Thyroid gland (tissue), 4 donors: ENCODE measurements around the gene BPIFB4. TPM values are rescaled to one million over a fixed set of nuclear protein-coding genes. Genes with fewer than 3 reads are reported as not detected.
"Not testable (repeated sequence)": the region's sequence is repeated elsewhere in the genome, so short reads cannot be mapped to it uniquely, and the experiment has no call there.

Experiments used
- DNase-seq, 2 donors: peaks; one replicate each; pipeline ENCODE4 v3.0.0-alpha.2; 2019
- H3K27ac ChIP-seq, 3 donors: fragments of 200-600 bp; sonication (generic); 1 replicate in 2 of 3; 2 replicates in 1 of 3; pipeline ENCODE4 v1.5.1; 2016 to 2019; ENCODE audit warnings: mild to moderate bottlenecking in 1 of 3, moderate library complexity in 1 of 3
- H3K27me3 ChIP-seq: fragments of 200-600 bp; sonication (generic); one replicate; pipeline ENCODE4 v1.5.1; 2019
- H3K36me3 ChIP-seq, 2 donors: fragments of 200-600 bp; sonication (generic); one replicate each; pipeline ENCODE4 v1.5.1; 2016 to 2019
- H3K4me1 ChIP-seq, 2 donors: fragments of 200-600 bp; sonication (generic); one replicate each; pipeline ENCODE4 v1.5.1; 2017 to 2019
- H3K4me3 ChIP-seq, 3 donors: fragments of 200-600 bp; sonication (generic); replicated peaks in 1 of 3; 1 replicate in 2 of 3; 2 replicates in 1 of 3; pipeline ENCODE4 v1.5.1; 2016; ENCODE audit warnings: mild to moderate bottlenecking in 1 of 3
- H3K9me3 ChIP-seq: fragments of 200-600 bp; sonication (generic); one replicate; pipeline ENCODE4 v1.5.1; 2017
- CTCF ChIP-seq, 6 experiments: fragments of 200-600 bp in 3 of 6; fragments of 450-650 bp in 3 of 6; sonication (generic) in 3 of 6; IDR thresholded peaks; one replicate each; pipeline ENCODE4 v1.5.1; 2016 to 2019; ENCODE audit warnings: antibody characterized with exemption in 6 of 6, mild to moderate bottlenecking in 2 of 6, inconsistent platforms in 1 of 6, moderate library complexity in 1 of 6
- POLR2A ChIP-seq, 2 donors: fragments of 450-650 bp; IDR thresholded peaks; one replicate each; pipeline ENCODE4 v1.6.1; 2017; ENCODE audit warnings: antibody characterized with exemption in 2 of 2, mild to moderate bottlenecking in 2 of 2, moderate library complexity in 1 of 2
- WGBS, 2 donors: methylation state at CpG; one replicate each; pipeline ENCODE4 v1.1.5; 2017; 5-methylcytosine and 5-hydroxymethylcytosine counted together
- intact Hi-C: fragments of 100-400 bp; cut with DNase I; formaldehyde crosslinking; loops from one replicate; pipeline ENCODE4 v1.15.1; 2023
- total RNA-seq, 4 donors: library from RNA; depleted of rRNA; stranded (reverse); fragments of >200 nt; gene quantifications; one replicate each; pipeline ENCODE4 v1.2.3, GENCODE V29; 2016

BPIFB4 gene
- total RNA-seq, 4 donors from 2014 or later = not detected

GRCh38 chr20:33092361-33092760 is 12.9 kb downstream of the BPIFB4 start:
- Histone ChIP-seq H3K4me3 (no peak overlapping the region), H3K4me1 (no peaks in the 10 kb centered on the region), H3K27ac (no peak overlapping the region), H3K9me3 (no peaks in the 10 kb centered on the region), H3K36me3 (no peaks in the 10 kb centered on the region), H3K27me3 (no peaks in the 10 kb centered on the region)
- 87 to 95% methylated on average over 3 of the region's 3 CpGs for WGBS, 2 donors
- intact Hi-C loops = loop anchor here (5.0 kb wide), 1 partner anchor 195 kb away; no protein-coding TSS in a partner anchor
- no peak for DNase-seq
- no peak for TF ChIP-seq CTCF (IDR thresholded peaks at IDR 0.05)
- TF ChIP-seq POLR2A (IDR thresholded peaks at IDR 0.05) = no peak

- DNase-seq = no peak
- H3K27ac ChIP-seq = no peak overlapping the region
- no peaks in the 10 kb centered on the region for H3K27me3 ChIP-seq
- 88 to 91% methylated on average over 1 of the region's 1 CpG for WGBS, 2 donors
- intact Hi-C loops = loop anchor here (5.0 kb wide), 1 partner anchor 196 kb away; no protein-coding TSS in a partner anchor
- H3K4me1 ChIP-seq = no peaks in the 10 kb centered on the region
- TF ChIP-seq POLR2A (IDR thresholded peaks at IDR 0.05) (no peak), CTCF (IDR thresholded peaks at IDR 0.05) (no peak)
- no peaks in the 10 kb centered on the region for H3K9me3 ChIP-seq
- no peak overlapping the region for H3K4me3 ChIP-seq
- no peaks in the 10 kb centered on the region for H3K36me3 ChIP-seq
Measured at GRCh38 chr20:33093074-33093473, 13.6 kb downstream of the BPIFB4 start.

- 71 to 74% methylated on average over 1 of the region's 1 CpG for WGBS, 2 donors
- intact Hi-C loops = loop anchor here (5.0 kb wide), 1 partner anchor 196 kb away; no protein-coding TSS in a partner anchor
Measured at GRCh38 chr20:33093582-33093981, 14.1 kb downstream of the BPIFB4 start.

GRCh38 chr20:33095249-33095648 is 15.8 kb downstream of the BPIFB4 start:
- no peak for TF ChIP-seq POLR2A (IDR thresholded peaks at IDR 0.05)
- no peak for TF ChIP-seq CTCF (IDR thresholded peaks at IDR 0.05)
- H3K27me3 ChIP-seq = no peaks in the 10 kb centered on the region
- intact Hi-C loops = no loop called here
- H3K9me3 ChIP-seq = no peaks in the 10 kb centered on the region
- no peaks in the 10 kb centered on the region for H3K4me1 ChIP-seq
- H3K36me3 ChIP-seq = no peaks in the 10 kb centered on the region
- 94 to 97% methylated on average over 5 of the region's 5 CpGs for WGBS, 2 donors
- DNase-seq = no peak
- no peak overlapping the region for H3K4me3 ChIP-seq
- H3K27ac ChIP-seq = no peak overlapping the region

More at GRCh38 chr20:33093582-33093981, 14.1 kb downstream of the BPIFB4 start:
- Histone ChIP-seq H3K27ac (no peak overlapping the region), H3K4me3 (no peak overlapping the region), H3K36me3 (no peaks in the 10 kb centered on the region), H3K27me3 (no peaks in the 10 kb centered on the region), H3K4me1 (no peaks in the 10 kb centered on the region), H3K9me3 (no peaks in the 10 kb centered on the region)
- TF ChIP-seq CTCF (IDR thresholded peaks at IDR 0.05) (no peak), POLR2A (IDR thresholded peaks at IDR 0.05) (no peak)
- DNase-seq = no peak

- H3K27ac ChIP-seq, H3K27me3 ChIP-seq, H3K4me1 ChIP-seq, H3K9me3 ChIP-seq, H3K36me3 ChIP-seq, H3K4me3 ChIP-seq, intact Hi-C loops: not testable (repeated sequence)
- peak; percentile 35 to 97 (median 79) for TF ChIP-seq CTCF (IDR thresholded peaks at IDR 0.05)
- 35 to 40% methylated on average over 6 of the region's 6 CpGs for WGBS, 2 donors
- DNase-seq = peak; percentile 60 to 64
Measured at GRCh38 chr20:33095902-33096584, 16.6 kb downstream of the BPIFB4 start.
